Neural crest cell (in vitro differentiated cells): ENCODE data around the gene ATRN. TPM values are rescaled to one million over a fixed set of nuclear protein-coding genes. Genes with fewer than 3 reads are reported as not detected.
A peak's percentile ranks its signal among the peaks of the same experiment; 100 is the strongest.

ENCODE experiments used
- DNase-seq: peaks from one replicate; pipeline ENCODE4 v3.0.0; 2021; ENCODE audit warnings: low read depth, mixed read lengths, low spot score
- H3K27ac Mint-ChIP-seq: one replicate; pipeline ENCODE4 v1.8.0; 2021; ENCODE audit warnings: mild to moderate bottlenecking, mixed read lengths; ENCODE audit not compliant: unreplicated experiment
- H3K27me3 Mint-ChIP-seq: 2 replicates; pipeline ENCODE4 v1.8.0; 2021; ENCODE audit warnings: low read depth, mild to moderate bottlenecking, mixed read lengths
- H3K36me3 Mint-ChIP-seq: 2 replicates; pipeline ENCODE4 v1.8.0; 2021; ENCODE audit warnings: low read depth, mild to moderate bottlenecking, mixed read lengths
- H3K4me1 Mint-ChIP-seq: 2 replicates; pipeline ENCODE4 v1.8.0; 2021; ENCODE audit warnings: mixed read lengths
- H3K4me3 Mint-ChIP-seq: one replicate; pipeline ENCODE4 v1.8.0; 2021; ENCODE audit warnings: mild to moderate bottlenecking, mixed read lengths
- H3K9me3 Mint-ChIP-seq: 2 replicates; pipeline ENCODE4 v1.8.0; 2021; ENCODE audit warnings: mixed read lengths
- total RNA-seq: library from RNA; stranded (reverse); gene quantifications from 2 replicates; pipeline ENCODE4 v1.2.1, GENCODE V29; 2021
- TF ChIP-seq, protein P1 (sequence below): fragments of 200-600 bp; sonication (generic); conservative IDR thresholded peaks from 2 replicates; pipeline ENCODE4 v1.5.0; 2021; ENCODE audit warnings: antibody characterized with exemption, mild to moderate bottlenecking

The ATRN gene
- total RNA-seq, 1 donor from 2014 or later, result 28.6 TPM

GRCh38 chr20:3651204-3651962, 180.6 kb downstream of the ATRN start:
- Mint-ChIP-seq H3K36me3 (no peaks in the 10 kb centered on the region), H3K4me3 (no peak overlapping the region), H3K4me1 (peaks cover 28% of the 10 kb centered on the region), H3K9me3 (no peaks in the 10 kb centered on the region), H3K27me3 (no peaks in the 10 kb centered on the region), H3K27ac (peak overlapping the region; percentile 83)
- DNase-seq, result no peak
- TF ChIP-seq, protein P1, sequence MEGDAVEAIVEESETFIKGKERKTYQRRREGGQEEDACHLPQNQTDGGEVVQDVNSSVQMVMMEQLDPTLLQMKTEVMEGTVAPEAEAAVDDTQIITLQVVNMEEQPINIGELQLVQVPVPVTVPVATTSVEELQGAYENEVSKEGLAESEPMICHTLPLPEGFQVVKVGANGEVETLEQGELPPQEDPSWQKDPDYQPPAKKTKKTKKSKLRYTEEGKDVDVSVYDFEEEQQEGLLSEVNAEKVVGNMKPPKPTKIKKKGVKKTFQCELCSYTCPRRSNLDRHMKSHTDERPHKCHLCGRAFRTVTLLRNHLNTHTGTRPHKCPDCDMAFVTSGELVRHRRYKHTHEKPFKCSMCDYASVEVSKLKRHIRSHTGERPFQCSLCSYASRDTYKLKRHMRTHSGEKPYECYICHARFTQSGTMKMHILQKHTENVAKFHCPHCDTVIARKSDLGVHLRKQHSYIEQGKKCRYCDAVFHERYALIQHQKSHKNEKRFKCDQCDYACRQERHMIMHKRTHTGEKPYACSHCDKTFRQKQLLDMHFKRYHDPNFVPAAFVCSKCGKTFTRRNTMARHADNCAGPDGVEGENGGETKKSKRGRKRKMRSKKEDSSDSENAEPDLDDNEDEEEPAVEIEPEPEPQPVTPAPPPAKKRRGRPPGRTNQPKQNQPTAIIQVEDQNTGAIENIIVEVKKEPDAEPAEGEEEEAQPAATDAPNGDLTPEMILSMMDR, result no peak

DNA sequence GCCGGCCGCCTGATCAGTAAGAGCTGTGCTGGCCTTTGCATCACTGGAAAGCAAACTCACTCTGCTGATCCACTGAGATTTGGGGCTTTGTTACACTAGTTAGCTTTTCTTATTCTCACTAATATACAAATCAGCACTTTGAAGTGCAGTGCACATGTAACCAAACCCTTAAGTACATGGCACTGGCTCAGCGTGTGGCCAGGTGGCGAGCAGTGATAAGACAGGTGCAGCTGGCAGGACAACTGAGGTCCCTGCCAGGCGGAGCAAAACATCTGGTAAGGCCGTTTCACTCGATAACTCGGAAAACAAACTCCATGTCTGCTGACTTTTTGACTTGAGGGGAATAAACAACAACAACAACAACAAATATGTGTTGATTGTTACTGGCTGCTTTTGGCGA, 181.4 kb downstream of the ATRN start:
- Mint-ChIP-seq H3K4me1 (peaks cover 21% of the 10 kb centered on the region), H3K4me3 (no peak overlapping the region), H3K27ac (no peak overlapping the region), H3K27me3 (no peaks in the 10 kb centered on the region), H3K36me3 (no peaks in the 10 kb centered on the region), H3K9me3 (no peaks in the 10 kb centered on the region)
- DNase-seq, result no peak
- TF ChIP-seq, protein P1, result no peak

DNA sequence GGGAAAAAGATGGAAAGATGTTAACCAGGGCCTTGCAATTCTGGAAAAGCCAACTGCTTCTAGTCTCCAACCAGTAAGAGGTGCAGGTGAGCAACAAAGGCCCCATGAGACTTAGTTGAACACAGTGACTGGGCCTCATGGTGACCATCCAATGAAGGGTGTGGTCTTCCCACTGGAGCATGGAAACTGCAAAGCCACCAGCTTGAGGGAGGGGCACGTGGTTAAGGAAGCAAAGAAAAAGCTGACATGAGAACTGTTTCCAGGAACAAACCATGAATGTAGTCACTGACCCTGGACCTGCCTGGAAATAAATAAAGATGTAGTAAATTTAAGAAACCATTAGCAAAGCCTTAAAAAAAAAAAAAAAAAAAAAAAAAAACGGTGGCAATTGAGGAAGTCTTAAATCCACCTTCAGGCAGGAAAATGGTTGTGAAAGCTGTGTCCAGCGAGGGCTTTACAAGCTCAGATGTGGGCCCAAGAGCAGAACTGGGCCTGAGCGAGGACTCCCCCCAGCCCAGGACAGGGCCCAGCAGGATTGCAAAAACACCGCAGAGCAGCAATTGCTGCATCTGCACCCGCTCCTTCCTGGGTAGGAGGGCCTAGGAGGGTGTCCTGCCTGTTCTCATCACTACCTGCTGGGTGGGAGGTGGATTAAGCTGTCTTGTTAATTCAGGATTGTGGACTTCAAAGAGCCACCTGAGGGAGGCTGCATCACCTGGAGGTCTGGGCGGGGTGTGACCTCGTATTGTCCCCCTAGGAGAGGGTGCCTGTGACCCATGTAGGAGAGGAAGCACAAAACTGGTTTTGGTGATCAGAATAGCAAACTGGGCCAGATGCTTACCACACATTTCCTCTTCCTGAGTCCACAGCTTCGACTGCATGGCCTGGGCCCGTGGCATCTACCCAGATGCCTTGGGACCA, 182.1 kb downstream of the ATRN start:
- peaks cover 15% of the 10 kb centered on the region for H3K4me1 Mint-ChIP-seq
- H3K36me3 Mint-ChIP-seq, result no peaks in the 10 kb centered on the region
- TF ChIP-seq, protein P1, result no peak
- H3K9me3 Mint-ChIP-seq, result no peaks in the 10 kb centered on the region
- no peaks in the 10 kb centered on the region for H3K27me3 Mint-ChIP-seq
- no peak overlapping the region for H3K27ac Mint-ChIP-seq
- DNase-seq, result no peak
- no peak overlapping the region for H3K4me3 Mint-ChIP-seq

DNA sequence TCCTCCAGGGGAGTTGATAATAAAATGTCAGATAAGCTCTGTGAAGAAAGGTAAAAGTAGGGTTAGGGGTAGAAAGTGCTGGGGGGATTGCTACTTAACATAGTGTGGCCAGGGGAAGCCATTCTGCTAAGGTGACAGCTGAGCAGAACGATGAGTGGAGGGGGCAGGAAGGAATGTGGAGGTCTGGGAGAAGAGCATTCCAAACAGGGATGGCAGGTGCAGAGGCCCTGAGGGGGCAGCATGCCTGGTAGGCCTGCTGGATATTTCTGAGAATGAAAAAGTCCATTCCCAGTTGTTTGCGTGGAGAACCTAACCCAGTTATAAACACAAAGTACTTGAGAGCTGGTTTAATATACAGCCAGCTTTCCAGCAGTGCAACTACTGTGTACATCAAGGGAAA, 183.1 kb downstream of the ATRN start:
- TF ChIP-seq, protein P1, result no peak
- Mint-ChIP-seq H3K9me3 (no peaks in the 10 kb centered on the region), H3K27ac (no peak overlapping the region), H3K4me1 (peaks cover 9% of the 10 kb centered on the region), H3K36me3 (no peaks in the 10 kb centered on the region), H3K4me3 (no peak overlapping the region), H3K27me3 (peaks cover 4% of the 10 kb centered on the region)
- DNase-seq, result no peak

DNA sequence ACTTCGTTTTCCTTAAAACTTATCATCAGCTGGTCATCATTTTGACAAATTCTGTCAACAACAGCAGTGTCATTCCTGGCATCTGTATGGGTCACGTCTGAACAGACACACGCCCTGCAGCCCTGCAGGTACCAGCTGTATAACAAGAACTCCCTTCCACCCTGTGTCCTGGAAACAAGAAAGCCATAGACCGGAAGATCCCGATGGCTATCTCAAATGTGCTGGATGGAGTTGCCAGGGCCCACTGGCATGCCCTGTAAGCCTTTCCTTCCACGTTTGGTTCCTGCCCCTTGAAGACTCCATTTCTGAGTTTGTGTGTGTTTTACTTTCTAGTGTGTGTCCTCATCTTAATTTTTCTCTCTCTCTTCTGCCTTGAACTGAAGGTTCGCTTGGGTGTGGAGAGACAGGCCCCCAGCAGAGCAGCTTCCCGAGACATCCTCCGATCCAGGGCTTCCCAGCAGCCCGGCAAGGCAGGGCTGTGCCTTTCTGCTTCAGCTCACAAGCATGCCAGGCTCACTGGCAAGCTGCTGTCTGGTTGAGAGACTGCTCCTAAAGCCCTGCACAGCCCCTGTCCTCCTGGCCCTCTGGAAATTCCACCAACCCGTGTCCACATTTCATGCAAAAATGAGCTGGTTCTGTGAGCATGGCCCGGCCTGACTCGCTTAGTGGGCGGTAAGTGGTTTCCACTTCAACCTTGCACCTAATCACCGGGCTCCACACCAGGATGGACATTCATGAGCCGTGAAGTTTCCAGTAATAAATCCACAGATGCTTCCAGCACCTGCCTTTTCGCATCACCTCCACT, 183.7 kb downstream of the ATRN start:
- no peak overlapping the region for H3K4me3 Mint-ChIP-seq
- no peaks in the 10 kb centered on the region for H3K9me3 Mint-ChIP-seq
- H3K27me3 Mint-ChIP-seq, result peaks cover 9% of the 10 kb centered on the region
- no peaks in the 10 kb centered on the region for H3K36me3 Mint-ChIP-seq
- no peak for DNase-seq
- H3K4me1 Mint-ChIP-seq, result peaks cover 6% of the 10 kb centered on the region
- H3K27ac Mint-ChIP-seq, result no peak overlapping the region
- TF ChIP-seq, protein P1, result no peak
